Activated T-cell treated with anti-CD3 and anti-CD28 coated beads, Interleukin-2, amount 50 U/mL, for 1 hour (primary cell): ENCODE measurements around the gene SLC46A2.

Experiments used
- DNase-seq: peaks from one replicate; pipeline ENCODE4 v3.0.0-alpha.2; 2020

Gene SLC46A2

DNA sequence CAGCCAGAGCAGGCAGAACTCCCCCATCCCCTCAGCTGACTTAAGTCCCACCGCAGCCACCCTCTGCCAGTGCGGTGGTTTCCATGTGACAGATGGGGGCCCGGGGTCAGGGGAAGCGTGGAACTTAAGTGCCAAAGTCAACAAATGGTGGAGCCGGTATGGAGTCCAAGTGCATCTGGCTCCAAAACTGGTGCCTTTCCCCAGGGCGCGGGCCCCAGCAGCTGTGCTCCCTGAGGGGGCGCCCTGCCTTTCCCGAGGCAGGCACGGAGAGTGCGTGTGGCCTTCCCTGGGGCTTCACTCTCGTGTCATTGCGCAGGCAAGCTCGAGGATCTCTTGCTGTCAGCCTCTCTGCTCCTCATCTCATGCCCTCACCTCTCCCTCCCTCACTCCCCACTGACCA lies 33.8 kb downstream of the SLC46A2 start:
- no peak for DNase-seq

DNA sequence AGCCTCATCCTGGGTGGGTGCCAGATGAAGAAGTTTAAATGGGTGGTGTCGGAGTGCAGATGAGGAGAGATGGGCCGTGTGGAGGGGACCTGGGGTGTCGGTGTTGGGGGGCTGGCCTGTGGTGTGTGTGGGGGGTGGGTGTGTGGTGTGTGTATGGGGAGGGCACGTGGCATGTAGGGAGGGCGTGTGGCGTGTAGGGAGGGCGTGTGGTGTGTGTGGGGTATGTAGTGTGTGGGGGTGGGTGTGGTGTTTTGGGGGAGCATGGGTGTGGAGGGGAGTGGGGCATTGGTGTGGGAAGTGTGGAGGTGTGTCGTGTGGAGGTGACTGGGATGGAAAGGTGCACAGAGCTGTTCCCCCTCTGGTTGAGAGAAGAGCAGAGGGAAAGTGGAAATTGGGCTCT lies 34.5 kb downstream of the SLC46A2 start:
- no peak for DNase-seq

DNA sequence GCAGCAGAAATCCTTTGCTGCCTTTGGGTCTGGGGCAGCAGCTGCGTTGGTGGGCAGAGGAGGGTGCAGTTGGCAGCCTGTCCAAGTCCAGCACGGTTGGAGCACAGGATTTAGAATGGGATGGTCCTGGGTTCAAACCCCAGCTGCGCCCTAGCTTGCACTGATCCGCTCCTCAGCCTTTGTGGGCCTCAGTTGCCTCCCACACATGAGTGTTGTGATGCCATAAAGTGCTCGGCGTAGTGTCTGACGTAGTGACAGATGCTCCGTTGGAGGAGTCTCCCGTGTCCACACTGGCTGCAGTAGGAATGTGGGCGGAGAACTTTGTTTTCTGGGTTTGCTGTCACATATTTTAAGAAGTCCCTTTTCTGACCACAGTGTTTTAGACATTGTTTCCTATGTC lies 36.0 kb downstream of the SLC46A2 start:
- no peak for DNase-seq

DNA sequence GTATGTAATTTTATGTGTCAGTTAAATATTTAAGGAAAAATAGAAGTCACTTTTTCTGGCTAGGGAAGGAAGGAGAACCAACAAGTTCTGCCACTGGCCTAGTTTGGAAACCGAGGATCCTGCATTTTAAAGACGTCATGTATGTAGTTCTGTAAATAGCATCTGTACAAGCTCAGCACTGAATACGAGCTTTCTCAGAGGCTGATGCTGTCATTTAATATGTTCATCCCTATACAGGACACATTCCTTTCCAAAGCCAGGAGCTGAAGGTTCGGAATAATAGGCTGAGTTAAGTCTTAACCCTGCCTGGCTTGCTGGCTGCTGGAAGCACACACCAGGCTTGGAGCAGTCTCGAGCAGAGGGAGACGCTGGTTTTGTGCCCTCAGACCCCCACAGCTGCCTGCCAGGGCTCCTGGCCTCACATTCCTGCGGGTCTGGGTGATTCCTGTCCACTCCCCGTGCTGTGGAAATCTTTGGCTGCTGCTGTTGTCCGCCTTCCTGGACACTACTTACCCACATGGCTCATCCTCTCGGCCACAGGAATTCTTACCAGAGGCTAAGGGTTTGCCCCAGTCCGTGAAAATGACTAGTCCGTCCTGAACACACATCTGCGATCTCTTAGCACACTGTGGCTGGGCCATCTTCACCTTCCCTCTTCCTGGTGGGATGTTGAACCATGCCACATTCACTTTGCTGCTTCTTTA lies 36.6 kb downstream of the SLC46A2 start:
- DNase-seq = no peak

DNA sequence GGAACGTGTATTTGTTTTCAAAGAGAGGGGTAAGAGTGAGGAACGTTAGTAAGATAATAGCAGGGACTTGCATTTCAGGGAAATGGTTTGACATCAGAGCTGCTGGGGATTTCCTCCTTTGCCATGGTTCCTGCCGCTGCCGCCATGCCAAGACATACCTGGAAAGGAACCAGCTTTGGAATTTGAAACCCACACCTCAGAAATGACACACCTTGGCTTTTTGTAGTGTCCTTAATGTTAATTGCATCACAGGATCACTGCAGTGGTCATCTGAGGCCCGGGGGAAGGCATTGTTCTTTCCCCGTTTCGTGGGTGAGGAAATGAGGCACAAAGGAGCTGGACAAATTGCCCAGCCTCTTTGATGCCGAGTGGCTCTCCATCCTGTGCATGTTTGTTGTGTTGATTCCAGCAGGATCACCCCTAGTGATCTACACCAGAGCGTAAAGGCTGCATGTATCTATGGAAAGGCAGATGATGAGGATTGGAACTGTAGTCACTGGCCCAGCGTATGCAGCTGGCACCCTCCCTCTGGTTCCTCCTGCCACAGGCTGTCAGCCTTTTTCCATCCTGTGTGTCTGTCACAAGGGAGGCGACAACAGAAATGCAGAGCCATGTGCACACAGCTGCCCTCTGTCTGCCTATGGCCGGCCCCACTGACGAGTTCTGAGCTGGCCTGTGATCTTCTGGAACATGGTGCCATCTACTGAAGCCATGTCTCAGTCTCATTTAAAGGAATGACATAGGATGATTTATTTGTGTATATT lies 37.8 kb downstream of the SLC46A2 start:
- no peak for DNase-seq

DNA sequence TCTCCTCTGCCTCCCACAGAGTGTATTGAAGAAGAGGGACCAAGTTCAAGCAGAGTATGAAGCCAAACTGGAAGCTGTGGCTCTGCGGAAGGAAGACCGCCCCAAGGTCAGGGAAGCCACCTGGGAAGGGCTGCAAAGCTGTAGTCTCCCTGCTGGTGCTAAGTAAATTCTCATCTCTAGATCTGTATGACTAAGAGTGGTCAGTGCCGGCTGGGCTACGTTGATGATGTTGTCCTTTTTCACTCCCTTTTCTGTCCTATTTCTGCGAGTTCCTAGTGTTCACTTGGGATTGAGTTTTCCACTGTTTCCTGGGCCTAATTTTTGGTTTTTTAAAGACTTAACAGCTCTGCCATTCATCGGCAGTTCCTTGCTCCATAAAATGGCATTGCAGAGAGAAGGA lies 39.8 kb downstream of the SLC46A2 start:
- DNase-seq = no peak

DNA sequence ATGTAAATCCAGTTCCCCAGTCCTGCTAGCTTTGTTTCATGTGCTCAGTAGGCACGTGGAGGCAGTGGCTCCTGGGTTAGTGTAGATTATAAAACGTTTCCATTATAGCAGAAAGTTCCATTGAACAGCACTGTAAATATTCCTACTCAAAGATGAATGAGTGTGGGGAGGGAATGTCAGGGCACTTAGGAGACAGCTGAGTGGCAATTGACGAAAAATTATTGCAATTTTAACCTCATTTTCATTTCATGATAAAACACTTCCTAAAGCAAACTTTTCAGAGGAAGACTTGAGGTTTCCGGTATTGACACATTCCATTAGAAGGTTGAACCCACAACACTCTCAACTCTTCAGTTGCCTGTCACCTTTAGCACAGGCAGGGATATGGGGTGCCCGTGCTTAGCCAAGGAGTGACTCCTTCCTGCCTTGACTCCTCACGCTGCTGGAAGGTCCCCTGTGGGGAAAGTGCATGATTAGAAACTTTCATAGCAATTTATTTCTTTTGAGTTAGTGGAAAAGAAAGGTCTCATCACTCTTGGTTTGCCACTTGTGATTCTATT lies 41.2 kb downstream of the SLC46A2 start:
- DNase-seq = no peak

DNA sequence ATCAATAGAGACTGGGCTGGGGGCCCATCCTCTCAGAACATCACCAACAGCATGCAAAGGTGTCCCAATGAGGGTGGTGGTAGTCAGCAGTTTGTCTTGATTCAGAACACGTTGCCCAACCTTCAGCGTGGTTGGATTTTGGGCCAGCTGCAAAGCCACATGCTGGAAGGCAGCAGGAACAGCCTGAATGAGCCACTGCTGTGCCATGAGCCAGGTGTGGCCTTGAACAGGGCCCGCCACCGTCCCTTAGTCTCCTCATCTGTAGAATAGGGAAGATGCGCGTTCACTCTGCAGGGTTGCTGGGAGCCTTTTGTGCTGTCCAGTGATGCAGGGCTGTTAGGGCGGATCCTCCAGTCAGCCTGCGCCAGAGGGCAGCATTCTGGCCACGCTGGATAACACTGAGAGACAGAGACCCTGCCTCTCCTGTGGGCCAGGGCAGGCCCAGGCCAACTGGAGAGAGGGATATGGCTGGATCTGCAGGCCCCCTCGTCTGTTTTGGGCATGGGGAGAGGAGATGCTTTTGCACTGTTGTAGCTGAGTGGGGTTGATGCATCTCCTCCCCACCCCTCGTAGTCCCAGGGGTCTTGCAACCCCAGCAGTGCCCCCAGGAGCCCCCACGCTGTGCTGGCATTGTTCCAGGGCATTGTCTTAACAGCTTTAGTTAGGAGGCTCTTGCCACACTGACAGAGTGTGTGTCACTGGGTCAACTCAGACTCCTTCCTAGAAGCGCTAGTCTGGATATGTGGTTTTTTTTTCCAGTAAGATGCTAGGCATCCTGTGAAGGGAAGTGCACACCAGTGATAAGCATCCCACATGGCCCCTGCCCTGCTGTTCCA lies 42.1 kb downstream of the SLC46A2 start:
- no peak for DNase-seq

DNA sequence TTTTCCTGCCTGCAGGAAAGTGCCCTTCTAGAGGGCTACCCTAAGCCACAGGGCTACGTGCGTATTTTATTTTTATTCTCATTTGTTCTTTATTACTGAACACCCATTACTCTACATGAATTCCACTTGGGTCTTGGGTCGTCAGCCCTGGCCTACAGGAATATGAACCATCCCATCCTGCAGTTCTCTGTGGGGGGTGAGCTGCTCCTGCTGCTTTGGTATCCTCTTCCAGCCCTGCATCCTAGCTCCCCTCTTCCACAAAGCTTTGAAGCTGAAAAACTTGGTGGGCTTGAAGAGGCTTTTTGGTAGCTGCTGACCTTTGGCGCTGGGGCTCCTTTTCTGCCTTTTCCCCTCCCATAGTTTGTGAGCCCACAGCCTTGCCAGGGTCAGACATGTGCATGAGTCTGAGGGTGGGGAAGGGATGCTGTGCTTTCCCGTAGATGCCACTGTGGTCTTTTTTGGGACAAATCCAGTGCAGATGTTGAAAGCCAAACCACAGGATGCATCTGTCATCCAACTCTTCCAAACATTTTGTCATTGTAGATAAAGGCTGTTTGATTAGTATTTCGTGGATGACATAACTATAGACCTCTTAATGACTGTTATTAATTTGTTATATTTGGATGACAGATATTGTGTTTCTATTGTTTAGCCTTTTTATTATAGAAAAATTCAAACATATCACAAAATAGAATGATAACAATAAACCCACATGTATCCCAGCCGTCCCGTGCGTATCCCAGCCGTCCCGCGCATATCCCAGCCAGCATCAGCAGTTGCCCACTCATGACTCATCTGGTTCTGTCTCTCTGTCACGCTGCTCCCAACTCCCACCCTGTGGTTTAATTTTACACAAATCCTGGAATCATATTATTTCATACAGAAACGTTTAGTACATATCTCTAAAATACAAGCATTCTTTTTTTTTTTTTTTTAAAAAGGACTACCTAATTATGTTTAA lies 43.9 kb downstream of the SLC46A2 start:
- DNase-seq = no peak

DNA sequence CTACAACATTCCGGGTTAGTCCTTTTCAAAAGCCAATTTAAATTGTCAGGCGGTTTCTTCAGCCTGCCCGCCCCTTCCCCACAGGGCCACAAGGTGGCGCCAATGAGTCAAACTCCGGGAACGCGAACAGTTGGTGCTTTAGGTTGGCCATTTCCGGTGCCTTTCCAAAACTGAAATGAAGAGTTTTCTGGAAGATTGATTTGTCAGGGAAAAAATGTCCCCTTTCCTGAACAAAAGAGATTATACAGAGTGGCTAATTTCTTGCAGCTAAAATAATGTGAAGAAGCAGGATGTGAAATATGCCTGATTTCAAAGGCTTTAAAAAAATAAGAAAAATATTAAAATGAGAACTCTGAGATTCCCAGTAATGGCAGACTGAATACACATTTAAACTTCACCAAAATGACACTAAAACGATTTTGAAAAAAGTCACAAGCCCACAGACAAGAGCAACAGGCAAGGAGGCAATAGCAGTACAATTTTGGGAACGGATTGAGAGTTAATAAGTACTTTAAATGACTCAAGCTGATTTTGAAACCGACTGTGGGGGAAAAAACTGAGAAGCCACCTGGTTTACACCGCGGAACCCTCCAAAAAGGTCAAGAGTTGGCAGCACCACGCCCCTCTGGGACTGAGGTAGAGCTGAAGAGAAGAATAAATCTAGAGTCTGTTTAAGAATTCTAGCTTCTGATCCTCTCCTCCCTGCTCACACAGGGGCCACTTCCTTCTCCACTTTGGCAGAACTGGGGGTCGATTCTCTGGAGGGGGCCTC lies 45.7 kb downstream of the SLC46A2 start:
- DNase-seq = peak; percentile 75

DNA sequence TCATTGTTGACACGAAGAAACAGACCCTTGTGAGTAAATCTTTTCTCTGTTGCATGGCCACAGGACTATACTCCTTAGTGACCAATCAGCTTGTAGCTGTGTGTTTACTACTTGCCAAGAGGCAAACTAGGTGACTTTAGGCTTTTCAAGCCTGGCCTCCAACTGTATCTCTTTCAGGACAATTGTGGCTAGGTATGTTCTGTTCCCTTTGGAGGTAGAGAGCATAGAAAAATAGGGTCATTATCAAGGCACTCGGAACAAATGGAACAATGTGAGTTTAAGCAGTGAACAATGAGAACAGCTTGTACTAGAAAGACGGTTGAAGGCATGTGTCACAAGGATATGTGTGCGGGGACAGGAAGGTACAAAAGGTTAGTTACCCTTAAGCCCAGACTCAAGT lies 48.1 kb downstream of the SLC46A2 start:
- no peak for DNase-seq

DNA sequence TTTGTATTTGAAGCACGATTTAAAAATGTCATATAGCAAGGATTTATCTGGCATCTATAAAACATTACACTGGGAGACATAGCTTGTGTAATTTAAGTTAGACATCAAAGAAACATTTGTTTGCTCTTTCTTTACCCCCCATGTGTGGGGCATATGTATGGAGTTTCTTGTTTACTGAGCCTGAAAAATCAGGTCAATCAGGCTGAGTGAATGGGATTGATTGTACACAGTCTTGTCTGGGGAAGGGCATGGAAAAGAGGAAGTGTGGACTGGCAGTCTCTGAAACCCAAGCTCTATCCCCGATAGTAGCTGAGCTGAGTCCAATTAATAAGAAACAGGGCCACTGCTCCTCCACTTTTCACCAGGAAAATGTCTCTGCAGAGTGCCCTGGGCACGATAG lies 49.4 kb downstream of the SLC46A2 start:
- DNase-seq = no peak

DNA sequence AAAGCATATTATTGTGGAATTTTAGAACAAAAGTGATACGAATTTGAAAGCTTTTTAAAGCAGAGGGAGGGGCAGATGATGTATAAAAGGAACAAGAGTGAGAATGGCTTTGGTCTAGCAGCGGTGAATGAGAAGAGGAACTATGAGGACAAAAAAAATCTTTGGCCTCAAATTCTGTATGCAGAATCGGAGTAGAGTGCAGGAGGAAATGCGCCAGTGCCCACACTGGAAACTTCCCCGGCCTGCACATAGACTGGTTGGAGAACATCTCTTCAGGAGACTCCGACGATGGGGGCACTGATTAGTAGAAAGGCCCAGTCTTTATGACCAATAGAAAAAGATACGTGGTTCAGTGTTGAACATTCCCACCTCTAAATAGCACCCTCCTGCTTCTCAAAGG lies 51.3 kb downstream of the SLC46A2 start:
- no peak for DNase-seq

DNA sequence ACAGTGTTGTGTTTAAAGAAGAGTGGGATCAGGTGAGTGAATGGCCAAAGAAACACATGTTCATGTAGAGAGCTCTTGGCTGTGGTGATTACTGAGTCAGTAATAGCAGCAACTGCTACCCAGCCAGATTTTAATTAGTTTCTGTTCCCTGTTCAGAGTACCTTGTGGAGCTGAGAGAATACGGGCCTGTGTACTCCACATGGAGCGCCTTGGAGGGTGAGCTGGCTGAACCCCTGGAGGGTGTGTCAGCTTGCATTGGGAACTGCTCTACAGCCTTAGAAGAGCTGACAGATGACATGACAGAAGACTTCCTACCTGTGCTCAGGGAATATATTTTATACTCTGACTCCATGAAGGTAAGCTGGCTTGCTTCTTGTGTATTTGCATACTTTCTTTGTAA lies 52.3 kb downstream of the SLC46A2 start:
- DNase-seq = no peak

DNA sequence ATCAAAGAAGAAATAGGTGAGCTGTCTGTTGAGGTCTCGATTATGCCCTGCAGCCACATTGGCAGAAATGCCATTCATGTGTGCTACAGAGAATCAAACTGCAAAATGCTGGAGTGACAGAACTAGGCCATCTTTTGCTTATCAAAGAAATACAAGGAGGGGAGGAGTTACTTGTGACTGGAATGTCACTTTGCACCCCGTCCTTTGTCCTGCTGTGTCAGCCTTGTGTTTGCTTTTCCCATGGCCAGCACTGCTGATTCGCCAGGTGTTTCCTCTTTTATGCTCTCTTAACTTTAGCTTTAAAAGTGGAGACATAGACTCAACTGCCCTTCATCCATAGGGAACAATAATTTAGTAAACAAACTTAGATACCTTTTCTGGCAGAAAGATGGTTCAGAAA lies 54.3 kb downstream of the SLC46A2 start:
- DNase-seq = no peak

DNA sequence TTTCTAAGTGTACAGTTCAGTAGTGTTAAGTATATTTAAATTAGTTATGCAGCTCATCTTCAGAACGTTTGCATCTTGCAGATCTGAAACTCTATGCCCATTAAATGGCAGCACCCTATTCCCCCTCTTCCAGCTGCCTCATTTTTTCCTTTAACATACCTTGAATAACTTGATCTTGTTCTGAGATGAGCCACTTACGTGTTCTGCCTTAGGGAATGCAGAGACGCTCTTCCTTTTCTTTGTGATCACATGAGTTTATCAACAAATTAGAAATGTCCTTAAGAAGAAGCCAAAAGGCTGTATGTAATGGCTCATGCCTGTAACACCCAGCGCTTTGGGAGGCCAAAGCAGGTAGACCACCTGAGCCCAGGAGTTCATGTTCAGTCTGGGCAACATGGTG lies 57.6 kb downstream of the SLC46A2 start:
- DNase-seq = no peak

DNA sequence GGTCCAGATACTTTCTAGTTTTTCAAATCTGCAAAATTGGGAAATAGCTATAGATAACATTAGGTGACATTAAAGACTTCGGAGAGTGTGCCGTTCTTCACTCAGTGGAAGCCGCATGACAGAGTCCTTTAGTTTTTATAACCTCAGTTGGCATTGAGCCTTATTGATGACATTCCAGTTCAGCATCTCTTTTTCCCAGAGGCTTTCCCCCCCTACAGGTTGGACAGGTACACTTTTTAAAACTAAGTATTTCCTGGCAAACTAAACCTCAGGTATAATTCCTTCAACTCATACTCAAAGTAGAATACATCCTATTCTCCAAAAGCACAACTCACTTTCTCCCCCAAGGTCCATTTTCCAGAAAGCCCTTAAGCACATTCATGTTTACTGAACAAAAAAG lies 58.7 kb downstream of the SLC46A2 start:
- DNase-seq = no peak

DNA sequence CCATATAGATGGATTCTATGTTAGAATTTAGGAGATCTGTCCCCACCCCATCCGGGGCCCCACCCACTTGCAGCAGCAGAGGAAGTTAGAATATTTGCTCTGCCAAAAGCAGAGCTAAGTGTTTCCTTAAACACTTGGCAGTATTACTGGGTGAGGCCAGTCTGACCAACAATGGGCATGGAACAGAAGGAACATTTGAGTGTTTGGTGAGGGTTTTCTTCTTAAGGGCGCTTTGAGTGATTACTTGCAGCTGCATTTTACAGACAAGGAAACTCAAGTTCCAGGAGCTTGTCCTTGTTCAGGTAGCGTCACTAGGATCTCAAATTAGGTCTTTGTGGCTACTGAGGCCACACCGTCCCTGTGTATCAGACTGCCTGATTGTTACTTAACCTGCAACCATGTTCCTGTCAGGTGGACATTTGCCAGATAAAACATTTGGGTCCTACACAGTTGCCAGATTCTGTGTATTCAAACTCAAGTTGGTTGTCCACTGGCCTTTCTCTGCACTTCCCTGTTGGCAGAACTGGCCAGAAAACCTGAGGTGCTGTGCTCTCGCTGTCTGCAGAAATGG lies 59.3 kb downstream of the SLC46A2 start:
- DNase-seq = no peak
